Measurements from ENCODE around the gene COL4A5.

COL4A5 gene

DNA sequence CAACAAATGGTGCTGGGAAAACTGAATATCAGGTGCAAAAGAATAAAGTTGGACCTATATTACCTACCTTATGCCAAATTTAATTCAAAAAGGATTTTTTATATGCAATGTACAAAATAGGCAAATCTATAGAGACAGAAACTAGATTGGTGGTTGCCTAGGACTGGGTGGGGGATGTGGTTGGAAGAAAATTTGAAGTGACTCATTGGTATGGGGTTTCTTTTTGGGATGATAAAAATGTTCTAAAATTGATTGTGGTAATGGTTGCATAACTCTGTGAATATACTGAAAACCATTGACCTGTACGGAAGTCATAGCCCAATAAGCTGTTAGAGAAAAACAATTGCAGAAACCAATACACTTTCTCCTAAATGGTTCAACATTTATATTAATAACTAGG lies 72.1 kb downstream of the COL4A5 start:
- no peak for FAIRE-seq
- no peak for TF ChIP-seq POU2F2 (IDR thresholded peaks at IDR 0.05; ENCODE audit: low read depth, low read length)
- no peak for TF ChIP-seq TAF1 (IDR thresholded peaks at IDR 0.05; ENCODE audit: low read depth, low read length)
- no peak for TF ChIP-seq SPI1 (IDR thresholded peaks at IDR 0.05; ENCODE audit: low read depth, low read length)
- TF ChIP-seq PAX5 (IDR thresholded peaks at IDR 0.05; ENCODE audit: insufficient read depth, low read length, severe bottlenecking): no peak
- TF ChIP-seq POLR2A (IDR thresholded peaks at IDR 0.05; ENCODE audit: low read depth, low read length): no peak
- no peak for TF ChIP-seq POLR2AphosphoS5 (IDR thresholded peaks at IDR 0.05; ENCODE audit: low read depth, low read length)
- no peak for DNase-seq (ENCODE audit: insufficient read length, low spot score)

- DNase-seq (ENCODE audit: insufficient read length, low spot score) (no peak), FAIRE-seq (no peak)
- TF ChIP-seq SPI1 (IDR thresholded peaks at IDR 0.05; ENCODE audit: low read depth, low read length) (no peak), POU2F2 (IDR thresholded peaks at IDR 0.05; ENCODE audit: low read depth, low read length) (no peak), TAF1 (IDR thresholded peaks at IDR 0.05; ENCODE audit: low read depth, low read length) (no peak), POLR2AphosphoS5 (IDR thresholded peaks at IDR 0.05; ENCODE audit: low read depth, low read length) (no peak), PAX5 (IDR thresholded peaks at IDR 0.05; ENCODE audit: insufficient read depth, low read length, severe bottlenecking) (no peak), POLR2A (IDR thresholded peaks at IDR 0.05; ENCODE audit: low read depth, low read length) (no peak)
These were observed 76.5 kb downstream of the COL4A5 start for GRCh38 chrX:108516184-108516583.

GRCh38 chrX:108527724-108528123 lies 88.1 kb downstream of the COL4A5 start:
- FAIRE-seq (no peak), DNase-seq (ENCODE audit: insufficient read length, low spot score) (no peak)
- no peak for TF ChIP-seq POLR2A (IDR thresholded peaks at IDR 0.05; ENCODE audit: low read depth, low read length)
- no peak for TF ChIP-seq POLR2AphosphoS5 (IDR thresholded peaks at IDR 0.05; ENCODE audit: low read depth, low read length)
- no peak for TF ChIP-seq POU2F2 (IDR thresholded peaks at IDR 0.05; ENCODE audit: low read depth, low read length)
- no peak for TF ChIP-seq SPI1 (IDR thresholded peaks at IDR 0.05; ENCODE audit: low read depth, low read length)
- TF ChIP-seq TAF1 (IDR thresholded peaks at IDR 0.05; ENCODE audit: low read depth, low read length): no peak

GRCh38 chrX:108537005-108537404 lies 97.4 kb downstream of the COL4A5 start:
- FAIRE-seq: peak; percentile 87
- TF ChIP-seq TAF1 (IDR thresholded peaks at IDR 0.05; ENCODE audit: low read depth, low read length) (no peak), POLR2A (IDR thresholded peaks at IDR 0.05; ENCODE audit: low read depth, low read length) (no peak), SPI1 (IDR thresholded peaks at IDR 0.05; ENCODE audit: low read depth, low read length) (no peak), POLR2AphosphoS5 (IDR thresholded peaks at IDR 0.05; ENCODE audit: low read depth, low read length) (no peak)
- DNase-seq (ENCODE audit: insufficient read length, low spot score): no peak

DNA sequence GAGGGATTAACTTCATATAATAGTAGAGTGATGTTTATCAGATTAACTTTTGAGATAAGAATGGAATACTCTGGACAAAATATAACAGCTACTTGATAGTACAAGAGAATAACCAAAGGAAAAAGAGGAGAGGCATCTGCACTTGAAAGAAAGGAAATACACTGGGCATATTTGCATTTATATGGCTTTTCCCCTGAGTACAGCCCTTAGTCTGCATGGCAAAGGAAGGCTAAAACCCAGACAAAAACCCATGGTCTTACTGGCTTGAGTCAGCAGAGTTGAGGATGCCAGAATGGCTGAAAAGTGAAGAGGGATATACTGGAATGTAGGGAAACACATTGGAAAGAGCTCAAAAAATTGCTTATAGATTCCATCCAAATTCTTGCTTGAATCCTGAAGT lies 101.6 kb downstream of the COL4A5 start:
- DNase-seq (ENCODE audit: insufficient read length, low spot score): no peak
- no peak for FAIRE-seq
- TF ChIP-seq POU2F2 (IDR thresholded peaks at IDR 0.05; ENCODE audit: low read depth, low read length): no peak
- no peak for TF ChIP-seq SPI1 (IDR thresholded peaks at IDR 0.05; ENCODE audit: low read depth, low read length)
- TF ChIP-seq POLR2AphosphoS5 (IDR thresholded peaks at IDR 0.05; ENCODE audit: low read depth, low read length): no peak
- no peak for TF ChIP-seq TAF1 (IDR thresholded peaks at IDR 0.05; ENCODE audit: low read depth, low read length)
- no peak for TF ChIP-seq POLR2A (IDR thresholded peaks at IDR 0.05; ENCODE audit: low read depth, low read length)

- DNase-seq (ENCODE audit: insufficient read length, low spot score): no peak
- no peak for FAIRE-seq
- TF ChIP-seq SPI1 (IDR thresholded peaks at IDR 0.05; ENCODE audit: low read depth, low read length): no peak
- no peak for TF ChIP-seq POLR2A (IDR thresholded peaks at IDR 0.05; ENCODE audit: low read depth, low read length)
- TF ChIP-seq POLR2AphosphoS5 (IDR thresholded peaks at IDR 0.05; ENCODE audit: low read depth, low read length): no peak
These were observed 117.9 kb downstream of the COL4A5 start for GRCh38 chrX:108557580-108557979.

DNA sequence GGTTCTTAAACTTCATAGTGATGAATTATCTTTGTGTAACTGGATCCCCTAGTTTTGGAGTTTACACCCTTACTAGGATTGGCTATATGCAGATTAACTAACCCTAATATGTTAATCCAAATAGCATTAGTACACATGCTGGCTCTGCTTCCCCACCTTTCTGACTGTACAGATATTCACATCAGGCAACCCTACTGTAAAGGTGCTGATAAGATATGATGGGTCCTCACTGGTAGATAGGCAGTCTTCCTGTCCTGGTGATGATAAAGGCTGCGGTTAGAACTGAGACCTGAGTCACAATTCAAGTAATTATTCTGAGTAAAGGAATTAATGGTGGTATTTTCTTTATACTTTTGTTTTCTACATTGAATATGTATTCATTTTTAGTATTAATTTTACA lies 118.6 kb downstream of the COL4A5 start:
- DNase-seq (ENCODE audit: insufficient read length, low spot score) (no peak), FAIRE-seq (no peak)
- TF ChIP-seq SPI1 (IDR thresholded peaks at IDR 0.05; ENCODE audit: low read depth, low read length): no peak
- no peak for TF ChIP-seq TAF1 (IDR thresholded peaks at IDR 0.05; ENCODE audit: low read depth, low read length)
- no peak for TF ChIP-seq PAX5 (IDR thresholded peaks at IDR 0.05; ENCODE audit: insufficient read depth, low read length, severe bottlenecking)
- no peak for TF ChIP-seq POLR2A (IDR thresholded peaks at IDR 0.05; ENCODE audit: low read depth, low read length)
- TF ChIP-seq POU2F2 (IDR thresholded peaks at IDR 0.05; ENCODE audit: low read depth, low read length): no peak
- no peak for TF ChIP-seq POLR2AphosphoS5 (IDR thresholded peaks at IDR 0.05; ENCODE audit: low read depth, low read length)

- no peak for DNase-seq (ENCODE audit: insufficient read length, low spot score)
- no peak for FAIRE-seq
- no peak for TF ChIP-seq POLR2AphosphoS5 (IDR thresholded peaks at IDR 0.05; ENCODE audit: low read depth, low read length)
- TF ChIP-seq SPI1 (IDR thresholded peaks at IDR 0.05; ENCODE audit: low read depth, low read length): no peak
- no peak for TF ChIP-seq POU2F2 (IDR thresholded peaks at IDR 0.05; ENCODE audit: low read depth, low read length)
- no peak for TF ChIP-seq POLR2A (IDR thresholded peaks at IDR 0.05; ENCODE audit: low read depth, low read length)
- no peak for TF ChIP-seq PAX5 (IDR thresholded peaks at IDR 0.05; ENCODE audit: insufficient read depth, low read length, severe bottlenecking)
- TF ChIP-seq TAF1 (IDR thresholded peaks at IDR 0.05; ENCODE audit: low read depth, low read length): no peak
These were observed 133.5 kb downstream of the COL4A5 start for GRCh38 chrX:108573136-108573535.

DNA sequence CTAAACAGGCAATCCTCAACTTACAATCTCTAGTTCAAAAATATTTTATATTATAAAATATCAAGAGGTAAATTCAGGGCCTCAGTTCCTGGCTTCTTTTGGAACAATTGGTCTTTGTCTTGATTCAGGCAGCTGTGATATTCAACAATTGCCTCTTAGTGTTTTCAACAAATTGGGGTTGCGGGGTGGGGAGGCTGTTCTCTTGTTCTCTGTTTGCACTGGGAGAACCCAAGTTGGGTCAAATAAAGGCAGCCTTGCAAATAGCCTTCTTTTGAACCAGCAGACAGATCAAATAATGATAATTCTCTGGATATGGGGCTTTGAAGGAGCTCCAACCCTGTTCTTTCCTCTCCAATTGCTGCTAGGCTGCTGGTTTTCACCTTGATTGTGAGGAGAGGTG lies 142.5 kb downstream of the COL4A5 start:
- TF ChIP-seq POU2F2 (IDR thresholded peaks at IDR 0.05; ENCODE audit: low read depth, low read length) (no peak), POLR2AphosphoS5 (IDR thresholded peaks at IDR 0.05; ENCODE audit: low read depth, low read length) (no peak), PAX5 (IDR thresholded peaks at IDR 0.05; ENCODE audit: insufficient read depth, low read length, severe bottlenecking) (no peak), TAF1 (IDR thresholded peaks at IDR 0.05; ENCODE audit: low read depth, low read length) (no peak), POLR2A (IDR thresholded peaks at IDR 0.05; ENCODE audit: low read depth, low read length) (no peak), SPI1 (IDR thresholded peaks at IDR 0.05; ENCODE audit: low read depth, low read length) (no peak)
- no peak for FAIRE-seq
- no peak for DNase-seq (ENCODE audit: insufficient read length, low spot score)

GRCh38 chrX:108584617-108585211 lies 145.1 kb downstream of the COL4A5 start:
- no peak for TF ChIP-seq POLR2A (IDR thresholded peaks at IDR 0.05; ENCODE audit: low read depth, low read length)
- TF ChIP-seq TAF1 (IDR thresholded peaks at IDR 0.05; ENCODE audit: low read depth, low read length): no peak
- TF ChIP-seq POU2F2 (IDR thresholded peaks at IDR 0.05; ENCODE audit: low read depth, low read length): no peak
- TF ChIP-seq SPI1 (IDR thresholded peaks at IDR 0.05; ENCODE audit: low read depth, low read length): no peak
- TF ChIP-seq POLR2AphosphoS5 (IDR thresholded peaks at IDR 0.05; ENCODE audit: low read depth, low read length): no peak
- no peak for TF ChIP-seq PAX5 (IDR thresholded peaks at IDR 0.05; ENCODE audit: insufficient read depth, low read length, severe bottlenecking)
- FAIRE-seq: peak; percentile 43
- no peak for DNase-seq (ENCODE audit: insufficient read length, low spot score)

Measured in GM12891 (cell line).